Measurements from ENCODE around the gene PCDHGA4. TPM values are rescaled to one million over a fixed set of nuclear protein-coding genes. Genes with fewer than 3 reads are reported as not detected.

PCDHGA4 gene
- total and polyA plus RNA-seq, 2 donors (not counting 1 experiment from before 2014, with no cell fraction given) = 0.13 to 1.1 TPM

DNA sequence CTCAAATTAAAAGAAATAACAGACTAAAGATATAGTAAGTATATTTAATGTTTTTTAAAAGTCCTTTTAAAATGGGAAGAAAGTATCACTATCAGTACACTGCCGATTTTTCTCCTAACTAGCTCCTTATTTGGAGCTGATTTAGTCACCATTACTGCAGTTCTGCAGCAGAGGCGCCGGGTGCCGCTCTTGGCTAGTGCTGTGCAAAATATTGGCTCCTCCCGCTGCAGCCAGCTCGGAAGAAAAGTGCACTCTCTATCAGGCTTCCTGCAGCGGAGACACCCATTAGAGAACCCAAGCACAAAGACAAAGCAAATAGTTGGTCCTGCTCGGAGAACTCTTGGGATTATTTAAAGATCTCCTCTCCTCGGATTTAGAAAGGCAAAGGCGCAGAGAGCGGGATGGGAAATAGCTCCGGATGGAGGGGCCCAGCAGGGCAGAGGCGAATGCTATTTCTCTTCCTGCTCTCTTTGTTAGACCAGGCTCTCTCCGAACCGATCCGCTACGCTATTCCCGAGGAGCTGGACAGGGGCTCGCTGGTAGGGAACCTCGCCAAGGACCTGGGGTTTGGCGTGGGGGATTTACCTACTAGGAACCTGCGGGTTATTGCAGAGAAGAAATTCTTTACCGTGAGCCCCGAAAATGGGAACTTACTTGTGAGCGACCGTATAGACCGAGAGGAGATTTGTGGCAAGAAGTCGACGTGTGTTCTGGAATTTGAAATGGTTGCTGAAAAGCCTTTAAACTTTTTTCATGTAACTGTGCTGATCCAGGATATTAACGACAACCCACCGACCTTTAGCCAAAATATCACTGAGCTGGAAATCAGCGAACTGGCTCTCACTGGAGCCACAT is 15.4 kb downstream of the PCDHGA4 start, which contains the start of gene PCDHGB3:
Gene PCDHGB3, plus strand, starts transcription at position 249 of the 855 bp plus-strand sequence. Its CDS starts 153 bp downstream, at position 402.
- intact Hi-C loops (cut with micrococcal nuclease) = loop anchor here (1.0 to 5.0 kb wide), 2 partner anchors 32 to 188 kb away; partner anchors contain the start of gene PCDHGA9
- Histone ChIP-seq H3K9ac (ENCODE audit: low read length) (peak within 1 kb of the TSS; percentile 51), H3K4me1 (ENCODE audit: control insufficient read depth in 2 of 2, insufficient read depth in 2 of 2, low read length in 2 of 2) (peaks cover 0 to 5% of the 10 kb centered on the region in 2 donors), H2AFZ (ENCODE audit: insufficient read depth, low read depth, low read length, poor library complexity, severe bottlenecking) (peak within 1 kb of the TSS; percentile 71), H3K27me3 (replicated peaks in 1 of 4; ENCODE audit: control extremely low read depth in 1 of 4, control insufficient read depth in 3 of 4, insufficient read depth in 4 of 4, low read length in 3 of 4) (peaks cover 0 to 65% (median 39%) of the 10 kb centered on the region in 4 experiments), H3K4me3 (ENCODE audit: control extremely low read depth in 1 of 5, extremely low read depth in 1 of 5, insufficient read depth in 1 of 5, low read depth in 2 of 5, low read length in 4 of 5) (peak within 1 kb of the TSS in 4 of 5 experiments; percentile 23 to 55 (median 38)), H3K27ac (ENCODE audit: low read length in 2 of 2) (no peak within 1 kb of the TSS), H4K20me1 (ENCODE audit: control insufficient read depth, insufficient read depth, low read length, poor library complexity, severe bottlenecking) (no peaks in the 10 kb centered on the region), H3K4me2 (replicated peaks; ENCODE audit: low read depth, low read length, poor library complexity, severe bottlenecking) (peak within 1 kb of the TSS; percentile 58), H3K79me2 (ENCODE audit: control insufficient read depth, insufficient read depth, low read length) (no peaks in the 10 kb centered on the region), H3K36me3 (replicated peaks in 1 of 2; ENCODE audit: control extremely low read depth in 1 of 2, control insufficient read depth in 1 of 2, extremely low read depth in 1 of 2, insufficient read depth in 2 of 2, low read length in 1 of 2) (no peaks in the 10 kb centered on the region), H3K9me3 (ENCODE audit: control extremely low read depth in 1 of 3, control insufficient read depth in 2 of 3, insufficient read depth in 1 of 3, low read length in 2 of 3) (peaks cover 4 to 61% (median 45%) of the 10 kb centered on the region in 3 donors)
- H3K27ac Mint-ChIP-seq = peak within 1 kb of the TSS; percentile 39
- TF ChIP-seq, protein P1, sequence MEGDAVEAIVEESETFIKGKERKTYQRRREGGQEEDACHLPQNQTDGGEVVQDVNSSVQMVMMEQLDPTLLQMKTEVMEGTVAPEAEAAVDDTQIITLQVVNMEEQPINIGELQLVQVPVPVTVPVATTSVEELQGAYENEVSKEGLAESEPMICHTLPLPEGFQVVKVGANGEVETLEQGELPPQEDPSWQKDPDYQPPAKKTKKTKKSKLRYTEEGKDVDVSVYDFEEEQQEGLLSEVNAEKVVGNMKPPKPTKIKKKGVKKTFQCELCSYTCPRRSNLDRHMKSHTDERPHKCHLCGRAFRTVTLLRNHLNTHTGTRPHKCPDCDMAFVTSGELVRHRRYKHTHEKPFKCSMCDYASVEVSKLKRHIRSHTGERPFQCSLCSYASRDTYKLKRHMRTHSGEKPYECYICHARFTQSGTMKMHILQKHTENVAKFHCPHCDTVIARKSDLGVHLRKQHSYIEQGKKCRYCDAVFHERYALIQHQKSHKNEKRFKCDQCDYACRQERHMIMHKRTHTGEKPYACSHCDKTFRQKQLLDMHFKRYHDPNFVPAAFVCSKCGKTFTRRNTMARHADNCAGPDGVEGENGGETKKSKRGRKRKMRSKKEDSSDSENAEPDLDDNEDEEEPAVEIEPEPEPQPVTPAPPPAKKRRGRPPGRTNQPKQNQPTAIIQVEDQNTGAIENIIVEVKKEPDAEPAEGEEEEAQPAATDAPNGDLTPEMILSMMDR (IDR thresholded peaks at IDR 0.05) = peak; percentile 38
- TF ChIP-seq EZH2 (IDR thresholded peaks at IDR 0.05; ENCODE audit: borderline replicate concordance, insufficient read depth, low read depth, low read length, poor library complexity, severe bottlenecking) = no peak
- DNase-seq (peak; percentile 54), ATAC-seq (ENCODE audit: low read depth) (peak; percentile 74)
- H3K9me3 Mint-ChIP-seq (ENCODE audit: insufficient read depth) = peaks cover 9% of the 10 kb centered on the region
- H3K4me1 Mint-ChIP-seq = peaks cover 8% of the 10 kb centered on the region
- H3K27me3 Mint-ChIP-seq = peaks cover 53% of the 10 kb centered on the region
- peak within 1 kb of the TSS; percentile 82 for H3K4me3 Mint-ChIP-seq
- ChIA-PET POLR2A (no interaction called here), CTCF (interaction anchor here (0.7 to 3.0 kb wide), 15 partner anchors 12 to 509 kb away, joined by 3 to 17 read pairs (median 4); partner anchors contain the start of genes PCDHGA10, PCDHGA11, PCDHGA12 and PCDHGC3)
- 26% methylated on average over 32 of the region's 32 CpGs for WGBS (ENCODE audit: insufficient coverage)
